Prostate gland (tissue), 2 donors: ENCODE measurements around the gene TUBGCP3.

ENCODE experiments used
- POLR2A ChIP-seq: fragments of 450-650 bp; IDR thresholded peaks from one replicate; pipeline ENCODE4 v1.6.1; 2016; ENCODE audit warnings: antibody characterized with exemption, mild to moderate bottlenecking
- TF ChIP-seq, protein P1 (sequence below), 4 experiments: fragments of 200-600 bp in 2 of 4; fragments of 450-650 bp in 2 of 4; sonication (generic) in 2 of 4; IDR thresholded peaks; 1 replicate in 3 of 4; 2 replicates in 1 of 4; pipeline ENCODE4 v1.5.1; 2016 to 2019; ENCODE audit warnings: antibody characterized with exemption in 4 of 4, mild to moderate bottlenecking in 2 of 4, moderate library complexity in 2 of 4

GRCh38 chr13:112438094-112438493 is 149.9 kb downstream of the TUBGCP3 start:
- TF ChIP-seq, protein P1, sequence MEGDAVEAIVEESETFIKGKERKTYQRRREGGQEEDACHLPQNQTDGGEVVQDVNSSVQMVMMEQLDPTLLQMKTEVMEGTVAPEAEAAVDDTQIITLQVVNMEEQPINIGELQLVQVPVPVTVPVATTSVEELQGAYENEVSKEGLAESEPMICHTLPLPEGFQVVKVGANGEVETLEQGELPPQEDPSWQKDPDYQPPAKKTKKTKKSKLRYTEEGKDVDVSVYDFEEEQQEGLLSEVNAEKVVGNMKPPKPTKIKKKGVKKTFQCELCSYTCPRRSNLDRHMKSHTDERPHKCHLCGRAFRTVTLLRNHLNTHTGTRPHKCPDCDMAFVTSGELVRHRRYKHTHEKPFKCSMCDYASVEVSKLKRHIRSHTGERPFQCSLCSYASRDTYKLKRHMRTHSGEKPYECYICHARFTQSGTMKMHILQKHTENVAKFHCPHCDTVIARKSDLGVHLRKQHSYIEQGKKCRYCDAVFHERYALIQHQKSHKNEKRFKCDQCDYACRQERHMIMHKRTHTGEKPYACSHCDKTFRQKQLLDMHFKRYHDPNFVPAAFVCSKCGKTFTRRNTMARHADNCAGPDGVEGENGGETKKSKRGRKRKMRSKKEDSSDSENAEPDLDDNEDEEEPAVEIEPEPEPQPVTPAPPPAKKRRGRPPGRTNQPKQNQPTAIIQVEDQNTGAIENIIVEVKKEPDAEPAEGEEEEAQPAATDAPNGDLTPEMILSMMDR (IDR thresholded peaks at IDR 0.05), result no peak
- no peak for TF ChIP-seq POLR2A
